ENCODE data around the gene CCNL2.
A peak's percentile ranks its signal among the peaks of the same experiment; 100 is the strongest.

The CCNL2 gene

GRCh38 chr1:1347663-1348419 is 51.3 kb downstream of the CCNL2 start:
- no peak overlapping the region for H3K27ac ChIP-seq
- H3K4me1 ChIP-seq (ENCODE audit: low read depth, poor library complexity, severe bottlenecking): peaks cover 17% of the 10 kb centered on the region
- no peaks in the 10 kb centered on the region for H3K36me3 ChIP-seq (ENCODE audit: insufficient read depth)
- no peak overlapping the region for H2AFZ ChIP-seq (ENCODE audit: low read depth)
- peak overlapping the region; percentile 67; the same call in 1 of the 2 replicates for H3K4me2 ChIP-seq
- H3K79me2 ChIP-seq (ENCODE audit: insufficient read depth, low read depth): no peaks in the 10 kb centered on the region; the same call in 1 of the 2 replicates
- H3K27me3 ChIP-seq (ENCODE audit: insufficient read depth, low read depth): no peaks in the 10 kb centered on the region; the same call in 1 of the 2 replicates
- peak overlapping the region; percentile 40 for H3K4me3 ChIP-seq (IDR thresholded peaks at IDR 0.05; ENCODE audit: insufficient read depth, low read depth, low read length)
- no peak for TF ChIP-seq CTCF (conservative IDR thresholded peaks at IDR 0.05; ENCODE audit: low read depth, low read length)
- no peaks in the 10 kb centered on the region for H4K20me1 ChIP-seq (ENCODE audit: insufficient read depth)
- H3K9ac ChIP-seq: peak overlapping the region; percentile 53; the same call in 1 of the 2 replicates

- Histone ChIP-seq H3K4me1 (ENCODE audit: low read depth, poor library complexity, severe bottlenecking) (peaks cover 17% of the 10 kb centered on the region), H3K27me3 (ENCODE audit: insufficient read depth, low read depth) (no peaks in the 10 kb centered on the region), H3K36me3 (ENCODE audit: insufficient read depth) (no peaks in the 10 kb centered on the region), H3K4me3 (IDR thresholded peaks at IDR 0.05; ENCODE audit: insufficient read depth, low read depth, low read length) (no peak overlapping the region), H2AFZ (ENCODE audit: low read depth) (no peak overlapping the region), H4K20me1 (ENCODE audit: insufficient read depth) (no peaks in the 10 kb centered on the region), H3K79me2 (ENCODE audit: insufficient read depth, low read depth) (no peaks in the 10 kb centered on the region; the same call in 1 of the 2 replicates), H3K27ac (no peak overlapping the region), H3K4me2 (peak overlapping the region; percentile 67; the same call in 1 of the 2 replicates), H3K9ac (no peak overlapping the region)
- TF ChIP-seq CTCF (conservative IDR thresholded peaks at IDR 0.05; ENCODE audit: low read depth, low read length): no peak
These were observed 52.0 kb downstream of the CCNL2 start for GRCh38 chr1:1347026-1347595.

GRCh38 chr1:1346501-1346890 is 52.6 kb downstream of the CCNL2 start:
- Histone ChIP-seq H3K9ac (no peak overlapping the region), H4K20me1 (ENCODE audit: insufficient read depth) (no peaks in the 10 kb centered on the region), H3K4me2 (no peak overlapping the region), H3K4me3 (IDR thresholded peaks at IDR 0.05; ENCODE audit: insufficient read depth, low read depth, low read length) (no peak overlapping the region), H3K27me3 (ENCODE audit: insufficient read depth, low read depth) (no peaks in the 10 kb centered on the region), H3K79me2 (ENCODE audit: insufficient read depth, low read depth) (no peaks in the 10 kb centered on the region; the same call in 1 of the 2 replicates), H2AFZ (ENCODE audit: low read depth) (no peak overlapping the region), H3K4me1 (ENCODE audit: low read depth, poor library complexity, severe bottlenecking) (peaks cover 13% of the 10 kb centered on the region), H3K27ac (no peak overlapping the region), H3K36me3 (ENCODE audit: insufficient read depth) (no peaks in the 10 kb centered on the region)
- TF ChIP-seq CTCF (conservative IDR thresholded peaks at IDR 0.05; ENCODE audit: low read depth, low read length): no peak

GRCh38 chr1:1345860-1346500 is 53.2 kb downstream of the CCNL2 start:
- H3K4me2 ChIP-seq: no peak overlapping the region
- H4K20me1 ChIP-seq (ENCODE audit: insufficient read depth): no peaks in the 10 kb centered on the region
- no peak overlapping the region for H2AFZ ChIP-seq (ENCODE audit: low read depth)
- no peak overlapping the region for H3K9ac ChIP-seq
- peaks cover 12% of the 10 kb centered on the region for H3K4me1 ChIP-seq (ENCODE audit: low read depth, poor library complexity, severe bottlenecking)
- no peak overlapping the region for H3K4me3 ChIP-seq (IDR thresholded peaks at IDR 0.05; ENCODE audit: insufficient read depth, low read depth, low read length)
- H3K27me3 ChIP-seq (ENCODE audit: insufficient read depth, low read depth): no peaks in the 10 kb centered on the region
- no peaks in the 10 kb centered on the region for H3K36me3 ChIP-seq (ENCODE audit: insufficient read depth)
- no peaks in the 10 kb centered on the region; the same call in 1 of the 2 replicates for H3K79me2 ChIP-seq (ENCODE audit: insufficient read depth, low read depth)
- no peak for TF ChIP-seq CTCF (conservative IDR thresholded peaks at IDR 0.05; ENCODE audit: low read depth, low read length)
- H3K27ac ChIP-seq: no peak overlapping the region

Measured in KMS-11 (cell line).